Measurements from ENCODE around the gene CACNA2D3.

DNA sequence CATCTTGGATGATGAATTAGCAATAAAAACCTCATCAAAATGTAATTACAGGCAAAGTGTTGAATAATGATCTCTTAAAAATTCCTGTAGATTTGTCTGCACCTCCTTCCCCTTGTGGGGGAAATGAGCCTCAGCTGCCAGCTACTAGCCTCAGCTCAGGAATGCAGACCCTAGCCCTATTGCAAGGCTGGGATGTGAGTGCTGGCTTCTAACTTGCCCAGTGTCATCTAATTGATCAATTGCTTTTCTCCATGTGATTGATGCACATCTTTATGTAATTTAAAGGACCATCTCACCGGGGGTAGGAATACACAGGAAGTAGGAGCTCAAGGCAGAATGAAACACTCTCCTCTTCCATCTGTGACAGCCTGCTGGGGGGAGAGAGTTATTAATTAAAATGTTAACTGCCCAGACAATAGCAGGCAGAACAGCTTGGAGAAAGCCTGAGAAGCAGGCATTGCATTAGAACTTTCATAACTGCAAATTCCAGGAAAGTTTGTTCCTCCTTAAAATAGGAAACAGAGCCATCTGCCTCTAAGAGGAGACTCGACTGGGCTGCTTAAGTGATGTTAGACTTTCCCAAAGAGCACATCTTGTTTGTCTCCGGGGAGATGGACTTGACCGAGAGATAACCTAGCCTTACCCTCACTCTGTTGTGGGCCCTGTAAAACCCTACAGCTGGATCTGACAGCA is 735.9 kb downstream of the CACNA2D3 start:
- TF ChIP-seq, protein P1, sequence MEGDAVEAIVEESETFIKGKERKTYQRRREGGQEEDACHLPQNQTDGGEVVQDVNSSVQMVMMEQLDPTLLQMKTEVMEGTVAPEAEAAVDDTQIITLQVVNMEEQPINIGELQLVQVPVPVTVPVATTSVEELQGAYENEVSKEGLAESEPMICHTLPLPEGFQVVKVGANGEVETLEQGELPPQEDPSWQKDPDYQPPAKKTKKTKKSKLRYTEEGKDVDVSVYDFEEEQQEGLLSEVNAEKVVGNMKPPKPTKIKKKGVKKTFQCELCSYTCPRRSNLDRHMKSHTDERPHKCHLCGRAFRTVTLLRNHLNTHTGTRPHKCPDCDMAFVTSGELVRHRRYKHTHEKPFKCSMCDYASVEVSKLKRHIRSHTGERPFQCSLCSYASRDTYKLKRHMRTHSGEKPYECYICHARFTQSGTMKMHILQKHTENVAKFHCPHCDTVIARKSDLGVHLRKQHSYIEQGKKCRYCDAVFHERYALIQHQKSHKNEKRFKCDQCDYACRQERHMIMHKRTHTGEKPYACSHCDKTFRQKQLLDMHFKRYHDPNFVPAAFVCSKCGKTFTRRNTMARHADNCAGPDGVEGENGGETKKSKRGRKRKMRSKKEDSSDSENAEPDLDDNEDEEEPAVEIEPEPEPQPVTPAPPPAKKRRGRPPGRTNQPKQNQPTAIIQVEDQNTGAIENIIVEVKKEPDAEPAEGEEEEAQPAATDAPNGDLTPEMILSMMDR (IDR thresholded peaks at IDR 0.05), result no peak
- no peak for TF ChIP-seq POLR2A (IDR thresholded peaks at IDR 0.05)
